GM21528 (cell line): ENCODE data around the gene PHF20.
A peak's percentile ranks its signal among the peaks of the same experiment; 100 is the strongest.
"Not testable (repeated sequence)": the region's sequence is repeated elsewhere in the genome, so short reads cannot be mapped to it uniquely, and the experiment has no call there.

Experiments used
- ATAC-seq: cut with Tn5 transposase; IDR thresholded peaks from one replicate; pipeline ENCODE4 v1.9.1; 2021; ENCODE audit warnings: mild to moderate bottlenecking, moderate library complexity; ENCODE audit not compliant: unreplicated experiment, low FRiP score

Gene PHF20

DNA sequence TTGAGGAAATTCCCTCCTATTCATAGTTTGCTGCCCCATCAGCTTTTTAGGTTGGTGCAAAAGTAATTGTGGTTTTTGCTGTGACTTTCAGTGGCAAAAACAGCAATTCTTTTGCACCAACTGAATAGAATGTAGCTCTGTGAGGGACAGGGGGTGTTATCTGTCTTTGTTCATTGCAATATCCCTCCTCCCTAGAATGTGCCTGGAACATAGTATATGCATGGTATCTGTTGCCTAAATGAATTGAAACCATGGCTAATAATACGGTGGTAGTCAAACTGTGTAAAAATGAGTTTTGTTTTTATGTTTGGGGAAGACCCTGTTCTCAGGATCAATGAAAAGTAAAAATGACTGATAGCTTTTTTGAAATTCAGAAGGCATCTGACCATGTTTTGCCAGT is 137.4 kb downstream of the PHF20 start:
- no peak for ATAC-seq

DNA sequence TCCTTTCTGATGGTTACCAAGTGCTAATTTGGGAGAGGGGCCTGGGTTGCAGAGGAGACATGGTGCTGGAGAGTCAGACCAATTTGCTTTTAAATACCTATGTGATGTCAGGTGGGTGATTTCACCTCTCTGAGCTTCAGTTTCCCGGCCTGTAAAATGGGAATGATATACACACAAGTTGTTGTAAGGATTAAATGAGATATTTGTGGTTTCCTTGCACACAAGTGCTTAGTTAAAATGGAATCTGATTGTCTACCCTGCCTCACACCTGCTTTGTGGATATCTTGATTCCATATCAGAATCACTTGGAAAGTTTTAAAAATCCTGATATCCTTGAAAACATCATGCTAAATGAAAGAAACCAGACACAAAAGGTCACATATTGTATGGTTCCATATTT is 138.0 kb downstream of the PHF20 start:
- no peak for ATAC-seq

DNA sequence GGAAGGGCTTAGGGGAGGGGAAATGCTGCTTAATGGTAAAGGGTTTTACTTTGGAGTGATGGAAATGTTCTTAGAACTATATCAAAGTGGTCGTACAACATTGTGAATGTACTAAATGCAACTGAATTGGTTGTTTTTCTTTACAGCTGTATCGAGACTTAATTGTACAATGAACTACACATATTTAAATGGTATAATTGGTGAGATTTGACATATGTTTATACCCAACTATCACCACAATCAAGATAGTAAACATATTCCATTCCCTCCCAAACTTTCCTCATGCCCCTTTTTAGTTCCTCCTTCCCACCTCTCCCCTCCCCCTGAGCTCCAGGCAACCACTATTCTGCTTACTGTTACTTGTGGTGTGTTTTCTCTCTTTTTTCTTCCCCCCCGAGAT is 138.4 kb downstream of the PHF20 start:
- no peak for ATAC-seq

DNA sequence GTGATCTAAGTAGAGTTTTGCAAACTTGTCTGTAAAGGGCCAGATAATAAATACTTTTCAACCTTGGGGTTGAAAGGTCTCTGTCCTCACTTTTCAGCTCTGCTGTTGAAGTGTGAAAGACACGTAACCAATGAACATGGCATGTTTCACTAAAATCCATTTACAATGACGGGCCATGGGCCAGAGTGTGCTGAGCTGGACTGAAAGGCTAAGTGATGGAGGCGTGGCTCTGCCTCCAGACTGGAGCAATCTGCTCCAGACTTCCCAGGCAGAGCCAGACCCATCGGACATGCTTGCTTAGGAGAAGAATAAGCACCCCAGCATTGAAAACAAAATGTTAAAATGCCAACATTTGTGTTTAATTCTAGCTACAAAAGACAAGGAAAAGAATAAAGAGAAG is 141.1 kb downstream of the PHF20 start:
- no peak for ATAC-seq

DNA sequence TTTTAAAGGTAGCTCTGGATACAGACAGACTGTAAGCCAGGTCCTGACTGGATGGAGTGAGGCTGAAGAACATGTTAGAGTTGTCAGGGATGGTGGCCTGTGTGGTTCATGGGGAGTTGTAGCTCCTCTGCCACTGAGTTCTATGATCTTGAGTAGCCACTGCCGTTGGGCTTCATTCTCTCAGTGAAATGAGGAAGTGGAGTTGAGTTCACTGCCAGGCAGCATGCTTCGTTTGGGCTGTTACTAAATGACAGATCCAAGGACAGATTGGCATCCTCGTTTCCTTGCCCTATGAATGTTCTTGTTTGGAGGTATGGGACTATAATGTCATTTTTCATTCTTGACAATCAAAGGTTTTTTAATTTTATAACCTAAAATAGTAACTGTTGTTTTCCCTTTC is 145.3 kb downstream of the PHF20 start:
- no peak for ATAC-seq

DNA sequence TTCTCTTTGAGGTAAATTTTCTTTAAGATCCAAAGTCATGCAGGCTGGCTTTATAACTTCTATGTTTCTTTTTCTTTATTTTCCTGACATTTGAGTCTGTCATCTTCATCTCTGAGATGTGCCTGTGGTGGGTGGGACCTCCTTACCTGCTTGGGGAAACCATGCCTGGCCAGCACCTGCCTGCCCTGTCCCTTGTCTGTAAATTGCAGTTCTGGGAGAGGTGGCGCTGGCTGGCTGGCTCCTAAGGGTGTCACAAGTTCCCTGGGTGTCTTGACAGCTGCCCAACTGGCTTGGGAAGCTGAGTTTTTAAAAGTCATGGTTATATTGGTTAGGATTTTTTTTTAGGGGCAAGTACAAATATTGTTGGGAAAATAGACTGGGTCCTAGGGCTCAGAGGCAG is 146.2 kb downstream of the PHF20 start:
- ATAC-seq = no peak

DNA sequence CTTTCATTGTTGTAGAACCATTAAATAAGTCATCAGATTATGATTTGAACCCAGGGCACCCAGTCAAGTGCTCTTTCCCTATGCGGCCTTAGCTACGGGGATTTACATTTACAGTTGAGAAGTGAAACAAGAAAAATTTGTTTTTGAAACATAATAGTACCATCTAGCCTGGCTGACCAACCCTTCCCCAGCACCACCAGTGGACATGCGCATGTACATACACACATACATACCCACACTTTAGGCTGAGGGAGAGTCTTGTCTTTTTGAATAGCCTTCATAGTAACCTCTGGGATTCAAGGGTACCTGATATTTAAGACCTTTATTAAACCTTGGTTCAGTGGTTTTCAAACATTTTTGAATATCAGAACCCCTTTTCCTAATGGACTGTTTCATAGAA is 148.7 kb downstream of the PHF20 start:
- no peak for ATAC-seq

DNA sequence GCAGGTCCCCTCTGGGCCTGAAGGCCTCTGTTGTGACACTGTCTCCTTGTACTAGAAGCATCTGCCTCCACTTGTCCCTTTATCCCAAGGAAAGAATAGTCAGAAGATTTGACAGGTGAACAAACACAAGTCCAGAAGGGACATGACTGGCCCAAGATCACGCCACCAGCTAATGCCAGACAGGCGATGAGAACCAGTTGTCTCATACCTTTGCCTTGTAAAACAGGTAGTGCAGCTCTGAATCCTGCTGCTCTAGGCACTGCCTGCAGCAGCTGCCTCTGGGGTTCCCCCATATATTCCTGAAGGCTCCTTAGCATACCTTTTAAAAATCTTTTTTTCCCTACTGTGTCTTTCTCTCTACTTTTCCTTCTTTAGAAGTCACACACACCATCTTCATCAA is 157.5 kb downstream of the PHF20 start:
- no peak for ATAC-seq

DNA sequence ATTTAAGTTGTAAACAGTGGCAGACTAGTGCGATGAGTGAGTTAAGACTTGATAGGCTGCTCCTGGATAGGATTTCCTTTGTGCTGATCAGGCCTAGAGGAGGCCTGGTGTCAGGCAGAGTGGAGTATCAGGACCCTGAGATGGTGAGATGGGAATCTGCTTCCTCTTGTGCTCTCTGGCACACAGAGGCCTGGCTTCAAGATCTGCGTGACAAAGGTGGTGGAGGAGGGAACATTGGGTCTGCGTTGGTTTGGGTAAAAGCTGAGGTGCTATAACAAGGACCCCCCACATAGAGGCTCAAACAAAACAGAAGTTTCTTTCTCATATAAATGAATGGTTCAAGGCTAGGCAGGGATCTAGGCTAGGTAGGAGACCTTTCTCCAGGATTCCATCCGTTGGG is 162.2 kb downstream of the PHF20 start:
- no peak for ATAC-seq

DNA sequence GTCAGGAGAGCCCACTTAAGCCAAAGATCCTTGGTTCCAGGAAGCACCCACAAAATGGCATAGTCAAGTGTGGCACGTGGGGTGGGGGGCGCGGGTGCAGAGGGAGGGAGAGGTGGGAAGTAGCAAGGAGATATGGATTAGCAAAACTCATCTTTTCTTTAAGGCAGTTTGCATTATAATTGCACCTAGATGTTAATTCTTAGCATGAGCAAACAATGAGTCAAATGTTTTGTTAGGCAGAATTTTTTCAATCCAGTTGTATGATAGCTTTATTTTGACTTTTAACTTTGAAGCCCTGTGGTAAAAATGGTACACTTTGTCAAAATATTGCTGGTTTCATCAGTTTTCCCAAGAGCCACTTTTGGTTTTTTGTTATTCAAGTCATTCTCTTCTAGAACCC is 167.4 kb downstream of the PHF20 start:
- no peak for ATAC-seq

DNA sequence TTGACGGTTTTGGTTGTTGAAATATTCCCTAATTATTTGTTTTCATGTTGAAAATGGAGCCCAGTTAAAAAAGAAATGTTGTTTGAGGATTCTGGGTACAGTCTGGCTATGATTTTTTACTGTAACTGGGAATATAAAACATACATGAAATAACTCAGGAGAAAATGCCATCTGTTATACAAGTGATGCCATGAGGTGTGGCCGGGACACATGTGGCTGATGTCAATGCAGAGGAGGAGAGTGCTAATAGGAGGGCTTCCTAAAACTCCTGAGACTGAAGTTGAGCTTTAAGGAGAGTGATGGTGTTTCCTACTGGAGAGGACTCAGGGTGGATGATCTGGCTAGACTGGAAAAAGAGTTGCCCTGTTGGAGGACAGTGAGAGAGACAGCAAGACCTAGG is 169.8 kb downstream of the PHF20 start:
- ATAC-seq = no peak

DNA sequence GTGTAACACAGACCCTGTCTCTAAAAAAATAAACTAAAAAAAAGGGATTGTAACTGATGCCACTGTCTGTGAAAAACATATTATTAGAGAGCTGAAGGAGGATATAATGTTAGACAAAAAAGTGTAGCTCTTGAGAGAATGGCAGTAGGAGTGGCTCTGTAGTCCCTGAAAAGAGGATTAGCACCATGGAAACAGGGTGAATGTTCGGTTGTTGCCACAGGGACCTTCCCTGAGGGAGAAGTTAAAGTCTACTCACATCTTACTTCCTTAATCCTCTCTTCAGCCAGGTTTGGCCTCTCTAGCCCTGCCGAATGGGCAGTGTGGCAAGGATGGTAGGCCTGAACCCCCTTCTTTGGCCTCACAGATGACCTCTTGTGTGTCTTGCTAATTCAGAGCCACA is 170.4 kb downstream of the PHF20 start:
- ATAC-seq = no peak

DNA sequence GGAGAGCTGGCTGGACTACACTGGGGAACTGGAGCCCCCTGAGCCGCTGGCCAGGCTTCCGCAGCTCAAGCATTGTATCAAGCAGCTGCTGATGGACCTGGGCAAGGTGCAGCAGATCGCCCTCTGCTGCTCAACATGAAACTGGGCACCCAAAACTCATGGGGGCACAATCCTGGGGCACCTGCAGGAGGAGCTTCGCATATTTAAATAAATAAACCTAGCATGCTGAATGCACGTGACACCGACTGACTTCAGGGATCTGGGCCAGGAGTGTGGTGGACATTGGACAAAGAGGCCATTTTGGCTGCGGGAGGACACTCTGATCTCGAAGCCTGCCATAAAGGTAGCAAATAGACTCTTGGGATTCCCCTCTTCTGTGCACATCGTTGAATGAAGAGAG is 175.7 kb downstream of the PHF20 start:
- no peak for ATAC-seq

DNA sequence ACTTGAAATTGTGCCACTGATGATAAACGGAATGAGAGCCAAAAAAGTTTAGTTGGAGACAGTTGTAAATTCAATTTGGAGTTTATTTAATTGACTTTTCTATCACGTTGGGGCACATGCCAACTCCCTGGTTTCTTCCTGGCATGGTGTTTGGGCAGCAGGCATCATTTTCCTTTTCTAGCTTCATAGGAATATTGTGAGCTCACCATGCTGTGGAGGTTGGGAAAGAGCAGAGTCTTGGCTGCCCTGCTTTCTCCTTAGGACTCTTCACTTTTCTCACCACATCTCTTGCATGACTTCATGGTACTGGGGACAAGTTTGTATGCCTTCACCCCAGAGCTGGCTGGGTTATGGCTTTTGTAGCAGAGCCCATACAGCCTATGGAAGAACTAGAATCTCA is 176.1 kb downstream of the PHF20 start:
- no peak for ATAC-seq

DNA sequence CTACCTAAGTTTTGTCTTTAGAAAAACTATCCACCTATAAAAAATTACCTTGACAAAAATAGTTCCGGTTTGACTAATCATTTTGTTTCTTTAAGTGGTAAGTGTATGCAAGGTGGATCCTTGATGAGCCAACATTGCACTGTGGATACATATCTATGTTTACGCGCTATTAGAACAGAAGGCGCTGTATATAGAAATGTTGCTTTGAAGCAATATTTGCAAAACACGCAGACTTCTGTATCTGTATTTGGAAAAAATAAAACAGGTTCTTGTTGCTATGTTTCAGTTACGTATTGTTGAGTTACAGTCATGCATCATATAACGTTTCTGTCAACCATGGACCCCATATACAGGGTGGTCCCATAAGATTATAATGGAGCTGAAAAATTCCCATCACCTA is 178.3 kb downstream of the PHF20 start:
- ATAC-seq = no peak

DNA sequence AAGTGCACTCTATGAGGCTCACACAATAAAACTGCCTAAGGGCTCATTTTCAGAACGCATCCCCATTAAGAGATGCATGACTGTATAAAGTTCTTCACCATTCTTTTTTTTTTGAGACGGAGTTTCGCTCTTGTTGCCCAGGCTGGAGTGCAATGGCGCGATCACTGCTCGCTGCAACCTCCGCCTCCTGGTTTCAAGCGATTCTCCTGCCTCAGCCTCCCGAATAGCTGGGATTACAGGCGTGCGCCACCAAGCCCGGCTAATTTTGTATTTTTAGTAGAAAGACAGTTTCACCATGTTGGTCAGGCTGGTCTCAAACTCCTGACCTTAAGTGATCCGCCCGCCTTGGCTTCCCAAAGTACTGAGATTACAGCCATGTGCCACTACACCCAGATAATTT is 180.3 kb downstream of the PHF20 start:
- ATAC-seq = not testable (repeated sequence)

DNA sequence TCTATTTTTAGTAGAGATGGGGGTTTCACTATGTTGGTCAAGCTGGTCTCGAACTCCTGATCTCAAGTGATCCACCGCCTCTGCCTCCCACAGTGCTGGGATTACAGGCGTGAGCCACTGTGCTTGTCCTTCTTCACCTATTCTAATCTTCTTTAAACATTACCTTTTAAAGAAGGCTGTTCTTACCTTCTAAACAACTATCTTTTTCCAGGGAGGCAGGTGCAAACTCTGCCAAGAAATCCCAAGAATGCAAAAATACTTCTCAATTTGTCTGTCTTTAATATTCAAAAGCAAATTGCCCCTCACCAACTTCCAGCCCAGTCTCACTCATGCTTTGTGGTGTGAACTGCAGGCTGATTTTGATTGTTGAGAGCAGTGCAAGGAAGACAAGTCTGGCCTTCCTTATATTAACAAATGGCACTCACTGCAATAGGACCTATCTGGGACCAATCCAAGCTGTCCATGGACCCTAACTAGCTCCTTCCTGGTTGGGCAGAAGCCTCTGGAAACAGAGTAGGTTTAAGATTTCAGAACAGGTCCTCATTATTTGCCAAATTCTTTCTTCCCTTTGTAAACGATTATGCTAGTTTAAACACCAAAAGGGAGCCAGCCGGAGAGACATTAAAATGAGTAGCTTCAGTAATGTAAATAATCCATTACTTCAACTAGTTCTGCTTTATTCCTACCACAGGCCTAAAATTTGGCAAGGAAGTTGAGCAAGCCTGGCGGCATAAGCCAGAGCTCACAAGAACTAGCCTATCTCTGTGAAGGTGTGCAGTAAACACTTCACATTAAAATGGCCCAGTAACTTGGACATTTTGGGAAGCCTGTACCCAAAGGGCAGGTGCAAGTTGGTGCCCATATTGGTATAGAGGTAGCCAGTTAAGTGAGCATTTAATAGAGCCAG is 180.9 kb downstream of the PHF20 start:
- no peak for ATAC-seq

DNA sequence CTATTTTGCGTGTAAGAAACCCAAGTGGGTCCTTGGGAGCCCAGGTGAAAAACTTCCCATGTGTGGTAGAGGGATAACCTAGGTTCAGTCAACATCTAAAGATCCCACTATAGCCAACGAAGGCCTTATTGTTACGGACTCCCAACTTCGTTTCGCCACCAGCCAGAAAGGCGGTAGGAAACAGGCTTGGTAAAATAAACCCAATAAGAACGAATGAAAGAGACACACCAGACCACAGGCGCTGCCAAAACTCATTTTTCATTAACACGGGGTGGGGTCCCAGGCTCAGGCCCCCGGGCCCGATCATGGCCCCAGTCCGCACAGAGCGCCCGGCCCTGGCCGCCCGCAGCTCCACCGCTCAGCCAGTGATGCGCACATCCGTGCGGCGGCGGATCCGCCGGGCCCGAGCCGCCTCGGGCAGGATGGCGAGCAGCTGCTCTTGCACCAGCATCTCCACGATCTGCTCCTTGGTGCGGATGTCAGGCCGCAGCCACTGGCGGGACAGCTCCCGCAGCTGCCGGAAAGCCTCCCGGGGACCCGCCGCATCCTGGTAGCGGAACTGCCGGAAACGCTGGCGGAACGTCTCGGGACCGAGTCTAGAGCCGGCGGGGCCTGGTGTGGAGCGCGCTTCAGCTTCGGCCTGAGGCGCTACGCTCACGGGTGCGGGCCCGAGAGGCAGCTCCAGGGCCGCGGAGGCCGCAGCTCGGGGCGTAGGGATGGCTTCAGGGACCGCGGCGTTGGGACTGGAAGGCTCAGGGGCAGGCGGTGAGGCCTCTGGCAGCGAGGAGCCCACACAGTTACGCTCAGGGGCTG is 181.8 kb downstream of the PHF20 start:
- peak; percentile 40 for ATAC-seq

DNA sequence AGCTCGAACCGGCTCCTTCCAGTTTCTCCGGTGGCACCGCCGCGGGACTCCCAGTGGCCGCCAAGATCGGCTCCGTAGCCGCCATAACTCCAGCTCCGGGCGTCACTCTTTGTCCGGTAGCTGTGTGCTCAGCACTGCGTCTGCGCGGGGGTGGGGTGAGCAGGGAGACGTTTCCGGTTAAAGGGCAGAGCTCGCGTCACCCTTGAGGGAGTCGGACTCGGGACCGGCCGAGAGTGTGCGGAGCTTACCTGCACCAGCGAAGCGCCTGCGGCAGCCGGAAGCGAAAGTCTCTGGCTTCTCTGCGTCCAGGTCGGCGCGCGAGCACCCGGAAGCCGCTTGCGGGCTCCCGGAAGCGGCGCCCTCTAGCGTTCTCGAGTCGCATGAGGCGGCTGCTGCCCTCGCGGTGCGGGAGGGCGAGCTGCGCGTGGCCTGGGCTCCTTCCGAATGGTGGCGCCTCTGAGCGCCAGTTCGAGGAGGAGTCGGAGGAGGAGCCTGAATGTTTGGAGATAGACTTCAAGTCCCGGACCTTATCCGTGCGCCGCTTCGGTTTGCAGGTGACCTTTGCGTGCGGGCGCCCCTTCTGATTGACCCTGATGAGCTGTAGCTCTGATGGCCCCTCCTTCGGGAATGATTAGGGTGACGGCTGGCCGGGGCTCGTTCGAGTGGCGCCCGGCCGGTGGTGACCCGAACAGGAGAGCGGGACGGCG is 182.5 kb downstream of the PHF20 start, which contains the start of gene SCAND1:
Gene SCAND1 (minus strand): TSS at position 303 of the 707 bp plus-strand sequence. CDS start 218 bp downstream, at position 85.
- peak; percentile 88 for ATAC-seq

DNA sequence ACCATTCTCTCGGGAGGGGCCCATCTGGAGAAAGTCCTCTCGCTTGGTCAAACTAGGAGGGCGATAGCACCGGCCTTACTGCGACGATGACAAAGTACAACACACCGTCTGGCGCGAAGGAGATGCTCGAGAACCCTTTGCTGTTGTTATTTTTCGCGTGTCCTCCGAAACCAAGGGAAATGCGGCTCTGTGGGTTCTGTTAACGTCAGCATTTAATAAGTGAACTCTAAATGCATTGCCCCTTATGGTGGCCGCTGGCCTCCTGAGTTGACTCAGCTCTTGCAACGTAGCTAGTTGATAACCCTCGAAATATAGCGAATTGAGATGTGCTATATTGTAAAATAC is 183.1 kb downstream of the PHF20 start:
- no peak for ATAC-seq

DNA sequence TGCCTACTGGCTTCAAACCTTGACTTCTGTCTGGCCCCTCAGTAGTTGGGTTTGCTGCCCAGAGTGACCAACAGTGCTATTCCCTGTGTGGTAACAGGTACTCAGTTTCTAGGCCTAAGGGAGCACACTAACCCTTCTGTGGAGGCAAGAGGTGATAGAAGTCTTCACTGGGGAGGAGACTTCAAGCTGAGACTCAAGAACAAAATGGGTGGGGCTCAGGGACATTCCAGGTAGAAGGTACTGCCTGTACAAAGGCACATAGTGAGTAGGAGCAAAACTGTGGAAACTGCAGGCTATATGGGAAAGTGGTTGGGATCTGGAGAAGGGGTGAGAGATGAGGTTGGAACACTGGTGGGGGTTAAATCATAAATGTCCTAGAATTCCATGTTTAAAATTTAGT is 184.8 kb downstream of the PHF20 start:
- no peak for ATAC-seq
